Measurements from ENCODE around the gene LDLR.
"Not testable (repeated sequence)": the region's sequence is repeated elsewhere in the genome, so short reads cannot be mapped to it uniquely, and the experiment has no call there.

The LDLR gene

DNA sequence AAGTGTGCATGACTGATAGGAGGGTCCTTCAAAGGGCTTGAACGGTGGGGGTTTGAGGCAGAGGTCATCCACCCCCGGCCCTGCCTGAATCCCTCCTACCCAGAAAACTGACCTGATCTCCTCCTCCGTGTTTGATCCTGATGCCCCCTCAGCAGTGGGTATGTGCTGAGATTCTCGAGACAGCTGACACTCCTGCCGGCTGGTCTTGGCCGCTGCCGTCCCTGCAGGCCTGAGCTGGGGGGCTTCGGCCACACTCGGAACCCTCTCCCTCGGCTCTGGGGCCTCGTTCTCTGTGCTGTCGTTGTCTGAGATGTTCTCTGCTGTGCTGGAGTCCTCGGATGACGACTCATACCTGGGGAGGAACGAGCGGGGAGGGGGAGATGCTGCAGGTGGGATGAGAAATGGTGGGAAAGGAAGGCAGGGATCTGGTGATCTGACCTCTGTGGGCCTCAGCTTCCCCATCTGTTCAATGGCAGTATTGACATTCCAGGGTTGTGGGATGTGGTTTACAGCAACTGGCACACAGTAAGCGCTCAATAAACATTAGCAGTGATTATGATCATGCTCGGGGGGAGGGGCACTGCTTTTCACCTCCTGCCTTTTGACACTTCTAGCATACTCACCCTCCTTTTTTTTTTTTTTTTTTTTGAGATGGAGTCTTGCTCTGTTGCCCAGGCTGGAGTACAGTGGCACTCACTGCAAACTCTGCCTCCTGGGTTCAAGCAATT lies 87.4 kb downstream of the LDLR start:
- DNase-seq, result no peak

DNA sequence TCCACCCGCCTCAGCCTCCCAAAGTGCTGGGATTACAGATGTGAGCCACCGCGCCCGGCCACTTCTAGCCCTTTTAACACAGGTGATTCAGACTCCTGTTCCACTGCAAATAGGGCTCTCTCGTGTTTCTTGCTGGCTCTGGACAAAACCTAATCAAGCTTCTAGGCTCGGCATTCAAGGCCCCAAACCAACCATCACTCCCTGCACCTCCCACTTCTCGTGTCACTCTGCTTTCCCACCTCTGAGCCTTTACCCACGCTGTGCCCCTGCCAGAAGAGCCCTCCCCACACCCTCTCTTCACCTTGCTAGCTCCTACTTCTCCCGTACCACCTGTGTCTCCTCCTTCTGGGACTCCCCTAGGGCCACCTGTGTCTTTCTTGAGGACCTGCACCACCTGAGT lies 88.3 kb downstream of the LDLR start:
- no peak for DNase-seq

DNA sequence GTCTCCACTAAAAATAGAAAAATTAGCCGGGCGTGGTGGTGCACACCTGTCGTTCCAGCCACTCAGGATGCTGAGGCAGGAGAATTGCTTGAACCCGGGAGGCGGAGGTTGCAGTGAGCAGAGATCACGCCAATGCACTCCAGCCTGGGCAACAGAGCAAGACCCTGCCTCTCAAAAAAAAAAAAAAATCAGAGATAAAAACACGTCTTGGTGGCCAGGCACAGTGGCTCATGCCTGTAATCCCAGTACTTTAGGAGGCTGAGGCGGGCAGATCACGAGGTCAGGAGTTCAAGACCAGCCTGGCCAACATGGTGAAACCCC lies 89.8 kb downstream of the LDLR start:
- not testable (repeated sequence) for DNase-seq

DNA sequence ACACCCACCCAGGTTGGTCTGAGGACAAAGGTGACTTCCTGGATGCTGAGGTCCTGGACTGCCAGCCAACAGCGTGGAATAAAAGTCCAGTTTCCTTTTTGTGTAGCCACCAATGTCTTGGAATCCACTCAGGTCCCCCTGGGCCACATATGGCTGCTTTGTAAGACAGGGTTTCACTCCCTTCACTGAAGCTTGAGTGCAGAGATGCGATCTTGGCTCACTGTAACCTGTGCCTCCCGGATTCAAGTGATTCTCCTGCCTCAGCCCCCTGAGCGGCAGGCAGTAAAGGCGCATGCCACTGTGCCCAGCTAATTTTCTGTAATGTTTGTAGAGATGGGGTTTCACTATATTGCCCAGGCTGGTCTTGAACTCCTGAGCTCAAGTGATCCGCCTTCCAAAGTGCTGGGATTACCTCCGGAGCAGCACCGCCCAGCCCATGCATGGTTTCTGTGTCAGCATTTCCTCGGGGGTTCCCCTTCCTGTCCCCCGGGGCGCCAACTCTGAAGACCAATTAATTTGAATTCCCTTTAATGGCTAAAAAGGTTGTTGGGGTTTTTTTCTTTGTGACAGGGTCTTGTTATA lies 90.5 kb downstream of the LDLR start:
- DNase-seq, result no peak

DNA sequence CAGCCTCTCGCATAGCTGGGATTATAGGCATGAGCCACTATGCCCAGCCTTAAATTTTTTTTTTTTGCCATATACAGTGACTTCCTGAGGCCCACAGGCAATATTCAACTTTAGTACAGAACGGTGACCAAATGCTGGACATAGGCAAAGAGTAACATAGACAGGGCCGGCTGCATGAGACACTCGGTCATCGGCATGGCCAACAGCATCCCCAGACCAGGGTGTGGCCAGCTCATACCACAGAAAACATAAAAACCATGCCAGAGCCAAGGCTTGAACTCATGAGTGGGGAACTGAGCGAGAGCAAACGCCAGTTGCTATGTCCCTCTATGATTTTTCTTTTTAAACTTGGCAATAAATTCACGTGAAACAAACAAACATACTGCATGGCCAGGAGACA lies 91.1 kb downstream of the LDLR start:
- no peak for DNase-seq

DNA sequence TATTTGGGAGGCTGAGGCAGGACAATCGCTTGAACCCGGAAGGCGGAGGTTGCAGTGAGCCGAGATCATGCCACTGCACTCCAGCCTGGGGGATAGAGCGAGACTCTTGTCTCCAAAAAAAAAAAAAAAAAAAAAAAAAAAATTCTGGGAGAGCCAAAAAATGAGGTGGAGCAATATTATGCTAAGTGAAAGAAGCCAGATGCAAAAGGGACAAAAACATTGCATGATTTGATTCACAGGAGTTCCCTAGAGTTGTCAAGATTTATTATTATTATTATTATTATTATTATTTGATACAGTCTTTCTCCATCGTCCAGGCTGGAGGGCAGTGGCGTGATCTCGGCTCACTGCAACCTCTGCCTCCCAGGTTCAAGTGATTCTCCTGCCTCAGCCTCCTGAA lies 91.7 kb downstream of the LDLR start:
- not testable (repeated sequence) for DNase-seq

DNA sequence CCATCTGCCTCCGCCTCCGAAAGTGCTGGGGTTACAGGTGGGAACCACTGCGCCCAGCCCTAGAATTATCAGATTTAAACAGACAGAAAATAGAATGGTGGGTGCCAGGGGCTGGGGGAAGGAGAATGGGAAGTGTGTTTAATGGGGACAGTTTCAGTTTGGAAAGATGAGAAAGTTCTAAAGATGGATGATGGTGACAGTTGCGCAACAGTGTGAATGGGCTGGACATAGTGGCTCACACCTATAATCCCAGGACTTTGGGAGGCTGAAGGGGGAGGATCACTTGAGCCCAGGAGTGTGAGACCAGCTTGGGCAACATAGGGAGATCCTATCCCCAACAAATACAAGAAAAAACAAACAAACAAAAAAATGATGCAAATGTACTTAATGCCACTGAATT lies 92.2 kb downstream of the LDLR start:
- DNase-seq, result no peak

All from NCI-H1092 (cell line).